Measurements from ENCODE around the gene SULF2. TPM values are rescaled to one million over a fixed set of nuclear protein-coding genes. Genes with fewer than 3 reads are reported as not detected.

Gene SULF2
- polyA plus RNA-seq, 3 donors: 69.6 to 80.7 (median 77.2) TPM

DNA sequence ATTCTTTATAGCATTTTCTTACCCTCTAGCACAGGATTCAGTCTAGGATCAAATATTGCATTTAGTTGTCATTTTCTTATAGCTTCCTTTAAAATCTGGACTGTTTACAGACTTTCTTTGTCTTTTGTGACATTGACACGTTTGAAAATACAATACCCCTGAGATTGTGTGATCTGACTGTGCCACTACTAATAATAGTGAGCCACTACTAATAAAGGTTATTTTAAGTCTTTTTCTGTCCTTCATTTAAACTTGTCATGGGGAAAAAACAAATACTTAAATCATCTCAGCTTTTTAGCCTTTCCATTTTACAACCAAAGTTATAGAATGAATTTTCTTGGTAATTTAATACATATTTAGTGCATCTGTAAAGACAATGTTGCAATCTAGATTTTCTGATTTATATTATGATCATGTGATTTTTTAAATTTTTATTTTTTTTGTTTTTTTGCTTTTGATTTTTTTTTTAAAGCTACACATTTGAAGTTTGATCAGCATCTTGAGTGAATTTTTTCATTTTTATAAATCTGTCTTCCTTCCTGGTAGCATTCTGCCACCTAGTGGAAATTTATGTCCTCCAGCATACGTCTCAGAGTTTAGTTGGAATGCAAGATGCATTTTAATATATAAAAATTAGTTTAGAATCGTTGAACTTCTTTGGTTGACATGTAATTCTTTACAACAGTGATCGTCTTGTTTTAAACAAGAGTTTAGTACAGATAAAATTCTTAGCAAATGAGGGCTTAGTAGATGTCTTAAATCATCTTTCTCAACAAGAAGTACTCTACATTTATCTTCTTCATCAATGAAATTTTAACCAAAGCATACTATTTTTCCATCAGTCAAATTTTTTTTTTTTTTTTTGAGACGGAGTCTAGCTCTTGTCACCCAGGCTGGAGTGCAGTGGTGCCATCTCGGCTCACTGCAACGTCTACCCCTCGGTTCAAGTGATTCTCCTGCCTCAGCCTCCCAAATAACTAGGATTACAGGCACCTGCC lies 164.2 kb downstream of the SULF2 start:
- peak in 1 of 3 donors; percentile 41 for DNase-seq (ENCODE audit: low read depth in 3 of 3, low spot score in 2 of 3)

DNA sequence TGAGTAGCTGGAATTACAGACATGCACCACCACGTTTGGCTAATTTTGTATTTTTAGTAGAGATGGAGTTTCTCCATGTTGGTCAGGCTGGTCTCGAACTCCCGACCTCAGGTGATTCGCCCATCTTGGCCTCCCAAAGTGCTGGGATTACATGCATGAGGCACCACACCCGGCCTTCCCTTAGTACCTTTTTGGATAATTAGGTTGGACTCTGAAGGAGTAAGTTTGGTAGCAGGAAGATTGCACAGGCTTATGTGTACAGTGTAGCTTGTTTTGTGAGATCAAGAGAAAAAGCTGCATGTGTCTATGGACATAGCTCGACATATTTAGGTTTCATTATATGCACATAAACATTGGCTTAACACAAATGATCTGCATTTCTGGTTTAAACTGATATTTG lies 166.8 kb downstream of the SULF2 start:
- DNase-seq (ENCODE audit: low read depth in 3 of 3, low spot score in 2 of 3): no peak

DNA sequence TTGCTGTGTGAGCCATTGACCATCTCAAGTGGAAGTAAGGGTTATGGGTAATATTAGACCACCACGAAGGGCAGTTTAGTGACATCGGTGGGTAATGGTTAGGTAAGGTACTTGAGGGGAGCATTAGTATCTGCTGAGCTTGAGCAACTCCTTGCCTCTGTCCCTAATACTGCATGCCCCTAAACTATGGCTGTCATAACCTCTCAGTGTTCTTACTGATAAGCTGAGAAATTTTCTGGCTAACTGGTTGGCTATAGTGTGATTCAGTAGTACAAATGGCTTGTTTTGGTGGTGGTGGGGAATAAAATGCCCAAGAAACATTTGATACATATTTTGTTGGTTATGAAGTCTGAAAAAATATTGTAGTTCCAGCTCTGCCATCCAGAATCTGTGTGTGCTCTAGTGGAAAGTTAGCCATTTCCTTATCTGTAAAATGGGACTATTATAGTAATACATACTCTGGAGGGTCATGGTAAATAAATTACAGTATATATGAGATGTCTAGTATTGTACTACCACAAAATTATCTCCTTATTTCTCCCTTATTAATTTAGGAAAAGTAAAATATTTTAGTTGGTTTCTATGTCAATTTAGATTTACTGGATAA lies 170.5 kb downstream of the SULF2 start:
- DNase-seq (ENCODE audit: low read depth in 3 of 3, low spot score in 2 of 3): no peak

DNA sequence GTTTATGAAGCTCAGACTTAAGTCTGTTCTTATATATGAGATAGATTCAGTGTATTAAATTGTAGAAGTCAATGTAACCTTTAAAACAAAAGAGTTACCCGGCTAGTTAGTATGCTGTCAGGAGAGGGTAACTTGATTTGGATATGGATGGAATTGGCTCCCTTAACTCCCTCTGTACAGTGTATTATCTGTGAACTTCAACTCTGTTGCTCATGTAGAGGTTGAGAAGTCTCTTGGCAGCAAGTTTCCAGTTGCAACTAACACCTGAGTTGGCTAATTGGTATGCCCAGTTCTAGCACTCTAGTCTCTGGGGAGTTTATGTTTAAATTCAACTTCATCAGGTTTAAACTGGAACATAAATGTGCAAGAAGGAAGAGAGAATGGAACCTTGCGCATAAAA lies 172.6 kb downstream of the SULF2 start:
- DNase-seq (ENCODE audit: low read depth in 3 of 3, low spot score in 2 of 3): no peak

DNA sequence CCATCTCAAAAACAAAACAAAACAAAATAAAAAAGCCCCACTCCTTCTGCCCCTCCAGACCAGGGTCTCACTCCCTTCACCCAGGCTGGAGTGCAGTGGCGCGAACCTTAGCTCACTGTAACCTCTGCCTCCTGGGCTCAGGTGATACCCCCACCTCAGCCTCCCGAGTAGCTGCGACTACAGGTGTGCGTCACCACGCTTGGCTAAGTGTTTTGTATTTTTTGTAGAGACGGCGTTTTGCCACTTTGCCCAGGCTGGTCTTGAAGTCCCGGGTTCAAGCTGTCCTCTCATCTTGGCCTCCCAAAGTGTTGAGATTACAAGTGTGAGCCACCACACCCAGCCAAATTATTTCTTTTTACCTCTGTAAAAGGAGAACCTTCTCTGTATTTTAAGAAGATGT lies 173.5 kb downstream of the SULF2 start:
- DNase-seq (ENCODE audit: low read depth in 3 of 3, low spot score in 2 of 3): no peak

DNA sequence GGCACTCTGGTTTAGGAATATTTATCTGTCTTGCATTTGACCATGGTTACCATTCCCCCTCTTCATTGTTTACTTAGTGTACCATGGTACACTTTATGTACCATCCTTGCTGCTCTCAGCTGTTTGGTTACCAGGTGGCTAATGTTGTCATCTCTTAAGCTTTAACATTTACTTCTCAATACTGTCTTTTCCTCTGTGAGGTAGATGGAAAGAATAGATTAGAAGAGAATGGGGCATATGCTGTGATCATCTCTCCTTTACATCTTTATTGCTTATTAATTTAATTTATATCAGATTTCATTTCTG lies 174.4 kb downstream of the SULF2 start:
- no peak for DNase-seq (ENCODE audit: low read depth in 3 of 3, low spot score in 2 of 3)

DNA sequence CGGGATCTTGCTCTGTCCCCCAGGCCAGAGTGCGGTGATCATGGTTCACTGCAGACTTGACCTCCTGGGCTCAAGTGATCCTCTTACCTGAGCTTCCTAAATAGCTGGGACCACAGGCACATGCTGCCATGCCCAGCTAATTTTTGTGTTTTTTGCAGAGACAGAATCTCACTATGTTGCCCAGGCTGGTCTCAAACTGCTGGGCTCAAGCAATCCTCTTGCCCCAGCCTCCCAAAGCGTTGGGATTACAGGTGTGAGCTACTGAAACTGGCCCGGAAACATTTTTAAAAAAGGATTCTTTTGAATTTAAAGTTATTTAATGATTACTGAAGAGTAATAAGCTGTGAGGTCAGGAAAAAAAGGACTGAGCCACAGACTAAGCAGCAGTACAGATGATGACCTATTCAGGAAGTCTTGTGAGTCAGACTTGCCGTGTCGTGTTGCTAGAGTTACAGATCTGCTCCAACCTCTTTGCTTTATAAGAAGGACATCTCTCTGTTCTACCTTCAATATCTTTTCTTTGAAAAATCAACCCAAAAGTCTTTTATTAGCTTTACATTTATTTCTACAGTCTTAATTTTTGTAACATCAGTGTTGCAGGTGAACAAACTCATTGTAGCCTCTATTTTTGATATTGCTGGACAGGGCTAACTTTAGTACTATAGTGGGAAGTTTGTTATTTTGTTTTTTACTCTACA lies 174.9 kb downstream of the SULF2 start:
- DNase-seq (ENCODE audit: low read depth in 3 of 3, low spot score in 2 of 3): no peak

DNA sequence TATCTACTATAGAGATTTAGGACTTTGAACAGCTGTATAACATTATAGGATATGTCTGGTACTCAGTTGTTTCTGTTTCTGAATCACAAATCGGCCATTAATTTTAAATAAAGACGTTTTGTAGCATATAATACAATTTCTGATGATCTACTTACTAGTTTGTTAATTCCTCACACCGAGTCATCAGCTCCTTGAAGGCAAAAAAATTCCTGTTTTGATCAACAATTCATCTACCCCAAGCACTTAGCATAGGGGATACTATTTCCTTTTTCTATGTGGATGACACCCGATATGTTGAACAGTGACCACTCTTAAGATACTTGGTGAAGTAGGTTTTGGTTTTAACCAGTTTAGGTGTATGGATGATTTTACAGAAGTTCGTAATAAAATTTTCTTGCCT lies 176.3 kb downstream of the SULF2 start:
- DNase-seq (ENCODE audit: low read depth in 3 of 3, low spot score in 2 of 3): no peak

All from right renal cortex interstitium (tissue), 3 donors.